Natural killer cell (primary cell): ENCODE measurements around the gene LGALS4. TPM values are rescaled to one million over a fixed set of nuclear protein-coding genes. Genes with fewer than 3 reads are reported as not detected.

Source experiments
- ATAC-seq, 3 donors: fragments of 150-1000 bp in 2 of 3; fragments of 200-7000 bp in 1 of 3; cut with Tn5 transposase; 1 replicate in 1 of 3; 2 replicates in 2 of 3; pipeline ENCODE4 v1.10.0; 2021; ENCODE audit warnings: mild to moderate bottlenecking in 2 of 3, moderate library complexity in 2 of 3
- DNase-seq, 2 donors: peaks; one replicate each; pipeline versions ENCODE4 v3.0.0 to v3.0.0-alpha.2; 2013 to 2021; ENCODE audit warnings: mixed read lengths in 1 of 2
- H3K27ac ChIP-seq: one replicate; pipeline ENCODE4 v1.5.1; 2013; ENCODE audit warnings: mild to moderate bottlenecking, low read length
- H3K27me3 ChIP-seq: one replicate; pipeline ENCODE4 v1.6.1; 2013; ENCODE audit warnings: low read length; ENCODE audit not compliant: control insufficient read depth, insufficient read depth
- H3K36me3 ChIP-seq: one replicate; pipeline ENCODE4 v1.6.1; 2013; ENCODE audit warnings: low read length; ENCODE audit not compliant: control insufficient read depth, insufficient read depth
- H3K4me1 ChIP-seq: one replicate; pipeline ENCODE4 v1.6.1; 2013; ENCODE audit warnings: low read length; ENCODE audit not compliant: control insufficient read depth, insufficient read depth
- H3K4me3 ChIP-seq: one replicate; pipeline ENCODE4 v1.5.1; 2013; ENCODE audit warnings: low read length
- H3K9me3 ChIP-seq: one replicate; pipeline ENCODE4 v1.6.1; 2013; ENCODE audit warnings: low read length; ENCODE audit not compliant: control insufficient read depth, insufficient read depth
- H3K27ac Mint-ChIP-seq, 2 donors: one replicate each; pipeline ENCODE4 v1.8.0; 2022; ENCODE audit warnings: mild to moderate bottlenecking in 2 of 2, mixed read lengths in 2 of 2, moderate library complexity in 1 of 2
- H3K27me3 Mint-ChIP-seq, 2 donors: one replicate each; pipeline ENCODE4 v1.8.0; 2022; ENCODE audit warnings: low read depth in 2 of 2, mixed read lengths in 2 of 2
- H3K36me3 Mint-ChIP-seq: one replicate; pipeline ENCODE4 v1.8.0; 2022; ENCODE audit warnings: mixed read lengths
- H3K4me1 Mint-ChIP-seq, 2 donors: one replicate each; pipeline ENCODE4 v1.8.0; 2022; ENCODE audit warnings: mixed read lengths in 2 of 2
- H3K4me3 Mint-ChIP-seq: one replicate; pipeline ENCODE4 v1.8.0; 2022; ENCODE audit warnings: mild to moderate bottlenecking, moderate library complexity, mixed read lengths
- H3K9me3 Mint-ChIP-seq, 2 donors: one replicate each; pipeline ENCODE4 v1.8.0; 2022; ENCODE audit warnings: mixed read lengths in 2 of 2
- CTCF ChIP-seq: fragments of 200-600 bp; IDR thresholded peaks from one replicate; pipeline ENCODE4 v1.8.0; 2022; ENCODE audit warnings: antibody characterized with exemption
- WGBS: methylation state at CpG from one replicate; pipeline ENCODE4 v1.1.7; 2013; ENCODE audit warnings: missing lambda C conversion rate; ENCODE audit not compliant: insufficient coverage; 5-methylcytosine and 5-hydroxymethylcytosine counted together
- intact Hi-C: fragments of 100-400 bp; cut with micrococcal nuclease; formaldehyde crosslinking; loops from one replicate; pipeline ENCODE4 v1.14.2; 2022
- total RNA-seq, 4 donors: library from RNA; stranded (reverse); fragments of 120-200 nt in 1 of 4; gene quantifications; one replicate each; pipeline versions ENCODE4 v1.2.3 to v1.2.4, GENCODE V29; 2013 to 2022

Gene LGALS4
- total RNA-seq, 3 donors from 2014 or later (not counting 1 experiment from before 2014, with no cell fraction given): 4.2 to 4.8 (median 4.6) TPM

GRCh38 chr19:38850976-38851621 lies 38.4 kb upstream of the LGALS4 start:
- Histone ChIP-seq H3K27ac (peak overlapping the region; percentile 97), H3K27me3 (no peaks in the 10 kb centered on the region), H3K36me3 (peaks cover 16% of the 10 kb centered on the region), H3K4me3 (peak overlapping the region; percentile 84), H3K9me3 (no peaks in the 10 kb centered on the region), H3K4me1 (peaks cover 56% of the 10 kb centered on the region)
- intact Hi-C loops: loop anchor here (1.0 to 5.0 kb wide), 6 partner anchors 14 to 552 kb away; partner anchors contain the start of genes ECH1, MRPS12, NFKBIB and SARS2
- Mint-ChIP-seq H3K27me3 (no peaks in the 10 kb centered on the region), H3K4me3 (peak overlapping the region; percentile 96), H3K4me1 (peaks cover 48 to 61% of the 10 kb centered on the region in 2 donors), H3K9me3 (no peaks in the 10 kb centered on the region), H3K36me3 (no peaks in the 10 kb centered on the region), H3K27ac (peak overlapping the region; percentile 99 to 100)
- WGBS: under 1% methylated on average over 40 of the region's 40 CpGs
- ATAC-seq: no peak
- TF ChIP-seq CTCF: no peak
- peak; percentile 50 to 74 for DNase-seq

GRCh38 chr19:38850436-38850975 lies 37.8 kb upstream of the LGALS4 start:
- no peak for TF ChIP-seq CTCF
- H3K4me3 ChIP-seq: peak overlapping the region; percentile 84
- H3K4me3 Mint-ChIP-seq: peak overlapping the region; percentile 96
- H3K27ac Mint-ChIP-seq: peak overlapping the region; percentile 99 to 100
- DNase-seq (peak in 1 of 2 donors; percentile 100), ATAC-seq (peak; percentile 63 to 86 (median 71))
- H3K27ac ChIP-seq: peak overlapping the region; percentile 97
- intact Hi-C loops: loop anchor here (1.0 to 5.0 kb wide), 6 partner anchors 15 to 552 kb away; partner anchors contain the start of genes ECH1, MRPS12, NFKBIB and SARS2
- no peaks in the 10 kb centered on the region for H3K27me3 ChIP-seq
- peaks cover 4% of the 10 kb centered on the region for H3K36me3 Mint-ChIP-seq
- H3K27me3 Mint-ChIP-seq: no peaks in the 10 kb centered on the region
- H3K4me1 ChIP-seq: peaks cover 58% of the 10 kb centered on the region
- 0% methylated on average over 26 of the region's 26 CpGs for WGBS
- H3K4me1 Mint-ChIP-seq: peaks cover 54 to 67% of the 10 kb centered on the region in 2 donors
- peaks cover 22% of the 10 kb centered on the region for H3K36me3 ChIP-seq
- H3K9me3 Mint-ChIP-seq: no peaks in the 10 kb centered on the region
- H3K9me3 ChIP-seq: no peaks in the 10 kb centered on the region

- ATAC-seq (peak; percentile 58 to 85 (median 69)), DNase-seq (peak in 1 of 2 donors; percentile 98)
- intact Hi-C loops: loop anchor here (1.0 to 5.0 kb wide), 6 partner anchors 15 to 553 kb away; partner anchors contain the start of genes ECH1, MRPS12, NFKBIB and SARS2
- Mint-ChIP-seq H3K9me3 (no peaks in the 10 kb centered on the region), H3K27ac (peak within 1 kb of the TSS; percentile 99 to 100), H3K4me1 (peaks cover 59 to 69% of the 10 kb centered on the region in 2 donors), H3K4me3 (peak within 1 kb of the TSS; percentile 96), H3K27me3 (no peaks in the 10 kb centered on the region), H3K36me3 (peaks cover 9% of the 10 kb centered on the region)
- peak; percentile 26 for TF ChIP-seq CTCF
- under 1% methylated on average over 50 of the region's 50 CpGs for WGBS
- Histone ChIP-seq H3K36me3 (peaks cover 28% of the 10 kb centered on the region), H3K4me3 (peak within 1 kb of the TSS; percentile 84), H3K27me3 (no peaks in the 10 kb centered on the region), H3K4me1 (peaks cover 61% of the 10 kb centered on the region), H3K27ac (peak within 1 kb of the TSS; percentile 97), H3K9me3 (no peaks in the 10 kb centered on the region)
These were observed 37.2 kb upstream of the LGALS4 start, which contains the start of gene HNRNPL for GRCh38 chr19:38849860-38850435. HNRNPL (minus strand) TSS chr19:38849986; CDS start chr19:38849966, 20 bp downstream.
